ENCODE measurements around the gene ESRRA. TPM values are rescaled to one million over a fixed set of nuclear protein-coding genes. Genes with fewer than 3 reads are reported as not detected.
"Not testable (repeated sequence)": the region's sequence is repeated elsewhere in the genome, so short reads cannot be mapped to it uniquely, and the experiment has no call there.

The ESRRA gene
- total and polyA plus RNA-seq, 2 of the 13 experiments (the other 11 are each of a cell fraction or from before 2014, with no cell fraction given): 18.1 to 36.3 TPM

GRCh38 chr11:64323373-64323772 lies 18.0 kb downstream of the ESRRA start:
- TF ChIP-seq EEA1 (CRISPR knock-in tag; IDR thresholded peaks at IDR 0.05; ENCODE audit: borderline replicate concordance) (no peak), ZNF547 (CRISPR knock-in tag; IDR thresholded peaks at IDR 0.05) (no peak), KDM1A (CRISPR knock-in tag; IDR thresholded peaks at IDR 0.05) (no peak), ETV5 (CRISPR knock-in tag; IDR thresholded peaks at IDR 0.05; ENCODE audit: borderline replicate concordance) (no peak), TERF1 (CRISPR knock-in tag; IDR thresholded peaks at IDR 0.05) (no peak), POLR2G (IDR thresholded peaks at IDR 0.05; ENCODE audit: low read depth, low read length) (0 out of 2 replicates have a peak, but pooled peaks have one; percentile 23), NR2F6 (IDR thresholded peaks at IDR 0.05) (no peak), NR2F6 (CRISPR knock-in tag; IDR thresholded peaks at IDR 0.05) (no peak), ZNF746 (CRISPR knock-in tag; IDR thresholded peaks at IDR 0.05) (no peak), KAT7 (CRISPR knock-in tag; IDR thresholded peaks at IDR 0.05; ENCODE audit: borderline replicate concordance) (no peak), ZNF850 (CRISPR knock-in tag; conservative IDR thresholded peaks at IDR 0.05) (no peak), POLR2A (IDR thresholded peaks at IDR 0.05; ENCODE audit: insufficient read depth in 1 of 2, low read depth in 2 of 2, low read length in 2 of 2) (0 out of 4 replicates have a peak, but pooled peaks of 1 of the 2 experiments have one; percentile 12)
- Histone ChIP-seq H3K36me3 (replicated peaks in 1 of 2; ENCODE audit: control insufficient read depth in 1 of 2, insufficient read depth in 2 of 2, low read length in 2 of 2) (peaks cover 1 to 15% of the 10 kb centered on the region in 2 experiments; a peak in 1 of 5 replicates), H4K20me1 (ENCODE audit: insufficient read depth, low read length) (no peaks in the 10 kb centered on the region), H3K4me3 (replicated peaks in 1 of 3; ENCODE audit: insufficient read depth in 1 of 3, low read depth in 2 of 3, low read length in 3 of 3) (no peak overlapping the region), H3K27ac (ENCODE audit: extremely low read length, insufficient read depth, low read length) (no peak overlapping the region), H3K4me1 (ENCODE audit: insufficient read depth, low read length) (peaks cover 18% of the 10 kb centered on the region), H3K27me3 (ENCODE audit: control insufficient read depth in 1 of 2, insufficient read depth in 2 of 2, low read length in 2 of 2) (no peaks in the 10 kb centered on the region), H3K9ac (ENCODE audit: insufficient read depth, low read depth, low read length) (no peak overlapping the region), H3K79me2 (ENCODE audit: insufficient read depth, low read length) (peaks cover 4% of the 10 kb centered on the region), H3K9me3 (ENCODE audit: low read length) (no peaks in the 10 kb centered on the region), H2AFZ (ENCODE audit: low read length) (no peak overlapping the region), H3K4me2 (ENCODE audit: low read depth, low read length) (no peak overlapping the region)
- ChIA-PET CTCF (ENCODE audit: low intra/inter-chr PET ratio, low total read pairs) (no interaction called here), POLR2A (interaction anchor here (0.7 to 1.4 kb wide), 2 partner anchors 8 to 451 kb away, joined by 3 to 6 read pairs; no protein-coding TSS in a partner anchor)
- ATAC-seq: no peak
- intact Hi-C loops (cut with micrococcal nuclease; ENCODE audit: unreplicated experiment) (no loop called here), in situ Hi-C loops (cut with HindIII; ENCODE audit: extremely low pct_ligation_motif_present, low pct_unique_long_range_greater_than_20kb) (no loop called here)
- no peak for FAIRE-seq
- 61% methylated on average over 4 of the region's 5 CpGs for WGBS (ENCODE audit: low lambda C conversion rate)
- no peak for DNase-seq (ENCODE audit: low spot score)
- BruUV-seq (replicated peaks): no TSS peak

GRCh38 chr11:64323984-64324383 lies 18.7 kb downstream of the ESRRA start:
- H3K36me3 ChIP-seq (replicated peaks in 1 of 2; ENCODE audit: control insufficient read depth in 1 of 2, insufficient read depth in 2 of 2, low read length in 2 of 2): peaks cover 1 to 15% of the 10 kb centered on the region in 2 experiments; a peak in 1 of 5 replicates
- H3K4me3 ChIP-seq (replicated peaks in 1 of 3; ENCODE audit: insufficient read depth in 1 of 3, low read depth in 2 of 3, low read length in 3 of 3); intact Hi-C loops (cut with micrococcal nuclease; ENCODE audit: unreplicated experiment); BruUV-seq (replicated peaks); H3K9me3 ChIP-seq (ENCODE audit: low read length); H2AFZ ChIP-seq (ENCODE audit: low read length); H3K79me2 ChIP-seq (ENCODE audit: insufficient read depth, low read length); CTCF ChIA-PET (ENCODE audit: low intra/inter-chr PET ratio, low total read pairs); H3K27ac ChIP-seq (ENCODE audit: extremely low read length, insufficient read depth, low read length); FAIRE-seq; in situ Hi-C loops (cut with HindIII; ENCODE audit: extremely low pct_ligation_motif_present, low pct_unique_long_range_greater_than_20kb); DNase-seq (ENCODE audit: low spot score); H4K20me1 ChIP-seq (ENCODE audit: insufficient read depth, low read length); H3K4me2 ChIP-seq (ENCODE audit: low read depth, low read length); H3K9ac ChIP-seq (ENCODE audit: insufficient read depth, low read depth, low read length); H3K27me3 ChIP-seq (ENCODE audit: control insufficient read depth in 1 of 2, insufficient read depth in 2 of 2, low read length in 2 of 2): not testable (repeated sequence)
- POLR2A ChIA-PET: interaction anchor here (1.4 kb wide), 1 partner anchor 8 kb away, joined by 6 read pairs; no protein-coding TSS in a partner anchor
- WGBS (ENCODE audit: low lambda C conversion rate): 80% methylated on average over 3 of the region's 4 CpGs
- peak; percentile 32 for ATAC-seq
- peaks cover 15% of the 10 kb centered on the region for H3K4me1 ChIP-seq (ENCODE audit: insufficient read depth, low read length)
